Tibial nerve (tissue), 4 donors: ENCODE results near the gene REEP6.

ENCODE experiments used
- CTCF ChIP-seq, 5 experiments: fragments of 200-600 bp in 3 of 5; fragments of 450-650 bp in 2 of 5; sonication (generic) in 3 of 5; IDR thresholded peaks; one replicate each; pipeline ENCODE4 v1.5.1; 2016 to 2019; ENCODE audit warnings: antibody characterized with exemption in 5 of 5, mild to moderate bottlenecking in 3 of 5, moderate library complexity in 2 of 5
- EP300 ChIP-seq, 2 donors: sonication (generic); formaldehyde crosslinking; IDR thresholded peaks; one replicate each; pipeline ENCODE4 v1.6.1; 2017; ENCODE audit warnings: antibody characterized with exemption in 2 of 2, mild to moderate bottlenecking in 1 of 2
- POLR2A ChIP-seq, 2 donors: fragments of 450-650 bp; IDR thresholded peaks; one replicate each; pipeline ENCODE4 v1.6.1; 2017; ENCODE audit warnings: antibody characterized with exemption in 2 of 2, mild to moderate bottlenecking in 2 of 2, moderate library complexity in 2 of 2

GRCh38 chr19:1473085-1473851, 17.7 kb upstream of the REEP6 start:
- TF ChIP-seq EP300 (IDR thresholded peaks at IDR 0.05) (no peak), POLR2A (IDR thresholded peaks at IDR 0.05) (no peak), CTCF (IDR thresholded peaks at IDR 0.05) (no peak)
